IMR-90 (cell line): ENCODE measurements around the gene PPP1R3E. TPM values are rescaled to one million over a fixed set of nuclear protein-coding genes. Genes with fewer than 3 reads are reported as not detected.

ENCODE experiments used
- ATAC-seq: fragments of 200-7000 bp; cut with Tn5 transposase; 2 replicates; pipeline ENCODE4 v1.9.1; 2020; ENCODE audit warnings: low read depth, mild to moderate bottlenecking, moderate library complexity
- BruUV-seq: library from RNA; stranded (reverse); fragments of 400-500 nt; replicated peaks from 2 replicates; lab custom pipeline; 2021; lab: Mats Ljungman, UMichigan
- CTCF ChIA-PET: fragments of 300-600 bp; formaldehyde crosslinking; extraction: SDS; loops from one replicate; lab custom pipeline; 2021; ENCODE audit warnings: antibody characterized with exemption; lab: Yijun Ruan, JAX
- POLR2A ChIA-PET: fragments of 300-600 bp; sonication (Branson Sonifier 250); formaldehyde crosslinking; loops from one replicate; lab custom pipeline; 2022; ENCODE audit warnings: antibody characterized with exemption; ENCODE audit not compliant: unreplicated experiment; lab: Charles Lee
- DNase-seq: peaks from one replicate; pipeline ENCODE4 v3.0.0; 2013
- H2AFZ ChIP-seq: replicated peaks from 2 replicates; pipeline ENCODE3; 2013; ENCODE audit warnings: low read length, mild to moderate bottlenecking; ENCODE audit not compliant: poor library complexity
- H2AK5ac ChIP-seq: 2 replicates; pipeline ENCODE4 v1.6.1; 2013; ENCODE audit warnings: low read depth, low read length, inconsistent platforms
- H2AK9ac ChIP-seq: replicated peaks from 2 replicates; pipeline ENCODE3; 2013; ENCODE audit warnings: mild to moderate bottlenecking, low read depth, low read length, moderate library complexity; ENCODE audit not compliant: poor library complexity
- H2BK120ac ChIP-seq: 2 replicates; pipeline ENCODE4 v1.6.1; 2013; ENCODE audit warnings: low read depth, low read length, inconsistent platforms
- H2BK15ac ChIP-seq: 3 replicates; pipeline ENCODE4 v1.6.1; 2013; ENCODE audit warnings: low read depth, low read length, inconsistent platforms
- H2BK20ac ChIP-seq: 2 replicates; pipeline ENCODE4 v1.6.1; 2013; ENCODE audit warnings: low read depth, mild to moderate bottlenecking, inconsistent platforms, low read length, moderate library complexity
- H2BK5ac ChIP-seq: 2 replicates; pipeline ENCODE4 v1.6.1; 2013; ENCODE audit warnings: mild to moderate bottlenecking, low read depth, low read length, inconsistent platforms; ENCODE audit not compliant: poor library complexity, severe bottlenecking
- H3K14ac ChIP-seq: replicated peaks from 2 replicates; pipeline ENCODE4 v1.6.1; 2013; ENCODE audit warnings: low read depth, low read length, inconsistent platforms
- H3K18ac ChIP-seq: 2 replicates; pipeline ENCODE4 v1.6.1; 2013; ENCODE audit warnings: low read depth, low read length, control low read depth
- H3K23ac ChIP-seq: 2 replicates; pipeline ENCODE4 v1.6.1; 2013; ENCODE audit warnings: low read depth, low read length, inconsistent platforms
- H3K27ac ChIP-seq: 2 replicates; pipeline ENCODE4 v1.5.1; 2013; ENCODE audit warnings: mild to moderate bottlenecking, control low read depth, low read length; ENCODE audit not compliant: insufficient read depth
- H3K27me3 ChIP-seq: 2 replicates; pipeline ENCODE4 v1.6.1; 2013; ENCODE audit warnings: low read length; ENCODE audit not compliant: control insufficient read depth, insufficient read depth
- H3K36me3 ChIP-seq: 2 replicates; pipeline ENCODE4 v1.6.1; 2013; ENCODE audit warnings: low read length, mixed read lengths; ENCODE audit not compliant: control insufficient read depth, insufficient read depth
- H3K4ac ChIP-seq: 2 replicates; pipeline ENCODE4 v1.6.1; 2013; ENCODE audit warnings: low read depth, low read length, inconsistent platforms
- H3K4me1 ChIP-seq: 2 replicates; pipeline ENCODE4 v1.6.1; 2013; ENCODE audit warnings: low read length, mixed read lengths; ENCODE audit not compliant: control insufficient read depth, insufficient read depth
- H3K4me2 ChIP-seq: 2 replicates; pipeline ENCODE4 v1.6.1; 2013; ENCODE audit warnings: low read depth, mild to moderate bottlenecking, control low read depth, low read length, moderate library complexity
- H3K4me3 ChIP-seq: 2 replicates; pipeline ENCODE4 v1.5.1; 2013; ENCODE audit warnings: low read depth, mild to moderate bottlenecking, control low read depth, low read length, moderate library complexity; ENCODE audit not compliant: insufficient read depth
- H3K56ac ChIP-seq: 2 replicates; pipeline ENCODE4 v1.6.1; 2013; ENCODE audit warnings: low read length, inconsistent platforms; ENCODE audit not compliant: insufficient read depth; ENCODE audit errors: extremely low read depth
- H3K79me1 ChIP-seq, 2 experiments: 2 replicates each; pipeline ENCODE4 v1.6.1; 2013; ENCODE audit warnings: low read length in 2 of 2, inconsistent platforms in 1 of 2, low read depth in 1 of 2
- H3K9ac ChIP-seq: 2 replicates; pipeline ENCODE4 v1.6.1; 2013; ENCODE audit warnings: low read depth, low read length, control low read depth
- H3K9me1 ChIP-seq: 2 replicates; pipeline ENCODE4 v1.6.1; 2013; ENCODE audit warnings: low read length, inconsistent platforms; ENCODE audit not compliant: insufficient read depth
- H3K9me3 ChIP-seq: 2 replicates; pipeline ENCODE4 v1.6.1; 2013; ENCODE audit warnings: low read length; ENCODE audit not compliant: control insufficient read depth, insufficient read depth
- H4K20me1 ChIP-seq: 2 replicates; pipeline ENCODE4 v1.6.1; 2013; ENCODE audit warnings: low read length, inconsistent platforms; ENCODE audit not compliant: insufficient read depth
- H4K5ac ChIP-seq: 2 replicates; pipeline ENCODE4 v1.6.1; 2013; ENCODE audit warnings: mild to moderate bottlenecking, low read depth, low read length, control low read depth
- H4K8ac ChIP-seq, 2 experiments: 2 replicates each; pipeline ENCODE4 v1.6.1; 2013; ENCODE audit warnings: low read depth in 2 of 2, low read length in 2 of 2, control low read depth in 1 of 2, inconsistent platforms in 1 of 2
- H4K91ac ChIP-seq: 2 replicates; pipeline ENCODE4 v1.6.1; 2013; ENCODE audit warnings: low read depth, low read length, inconsistent platforms; ENCODE audit not compliant: insufficient read depth
- BHLHE40 ChIP-seq: fragments of 150-350 bp; IDR thresholded peaks from 2 replicates; pipeline ENCODE4 v1.6.1; 2016; ENCODE audit warnings: mild to moderate bottlenecking, low read depth, low read length
- CEBPB ChIP-seq: IDR thresholded peaks from 2 replicates; pipeline ENCODE4 v1.6.1; 2012; ENCODE audit warnings: low read depth, low read length, improper control_type of control experiment
- CHD1 ChIP-seq: IDR thresholded peaks from 2 replicates; pipeline ENCODE4 v1.6.1; 2012; ENCODE audit warnings: low read depth, low read length, improper control_type of control experiment
- FOS ChIP-seq: fragments of 150-350 bp; IDR thresholded peaks from 2 replicates; pipeline ENCODE4 v1.6.1; 2016; ENCODE audit warnings: low read depth, low read length
- MAFK ChIP-seq: IDR thresholded peaks from 2 replicates; pipeline ENCODE4 v1.6.1; 2012; ENCODE audit warnings: low read depth, low read length, improper control_type of control experiment
- MAZ ChIP-seq: IDR thresholded peaks from 2 replicates; pipeline ENCODE4 v1.6.1; 2012; ENCODE audit warnings: low read depth, mild to moderate bottlenecking, low read length, improper control_type of control experiment, moderate library complexity, borderline replicate concordance
- MXI1 ChIP-seq: IDR thresholded peaks from 2 replicates; pipeline ENCODE4 v1.6.1; 2012; ENCODE audit warnings: low read depth, mild to moderate bottlenecking, low read length, moderate library complexity, borderline replicate concordance
- NFE2L2 ChIP-seq: fragments of 150-350 bp; IDR thresholded peaks from 2 replicates; pipeline ENCODE4 v1.6.1; 2016; ENCODE audit warnings: low read depth, mild to moderate bottlenecking, low read length
- POLR2A ChIP-seq: IDR thresholded peaks from 2 replicates; pipeline ENCODE4 v1.6.1; 2012; ENCODE audit warnings: mild to moderate bottlenecking, low read depth, low read length
- RCOR1 ChIP-seq: IDR thresholded peaks from 2 replicates; pipeline ENCODE4 v1.6.1; 2012; ENCODE audit warnings: mild to moderate bottlenecking, low read length, improper control_type of control experiment; ENCODE audit not compliant: insufficient replicate concordance
- RFX5 ChIP-seq: IDR thresholded peaks from 2 replicates; pipeline ENCODE4 v1.8.0; 2012; ENCODE audit warnings: low read depth, mild to moderate bottlenecking, low read length, moderate library complexity
- USF2 ChIP-seq: fragments of 150-350 bp; IDR thresholded peaks from 2 replicates; pipeline ENCODE4 v1.6.1; 2017; ENCODE audit warnings: mild to moderate bottlenecking, antibody characterized with exemption, low read length, low read depth
- WGBS, 2 experiments: methylation state at CpG; one replicate each; pipeline versions ENCODE4 v1.1.5 to v1.1.7; 2013; ENCODE audit warnings: missing lambda C conversion rate in 2 of 2; ENCODE audit not compliant: insufficient read length in 1 of 2; ENCODE audit errors: extremely low coverage in 2 of 2; 5-methylcytosine and 5-hydroxymethylcytosine counted together
- dilution Hi-C: fragments of 300-500 bp; cut with HindIII; formaldehyde crosslinking; loops from one replicate; pipeline ENCODE4 v1.14.3; 2018; ENCODE audit warnings: low sequenced_read_pairs; ENCODE audit not compliant: unreplicated experiment
- in situ Hi-C: fragments of 300-500 bp; cut with MboI; formaldehyde crosslinking; loops from 3 replicates; pipeline ENCODE4 v1.14.3; 2019; ENCODE audit warnings: low sequenced_read_pairs, inconsistent platforms, mixed read lengths
- intact Hi-C: fragments of 100-400 bp; cut with micrococcal nuclease; formaldehyde crosslinking; loops from 2 replicates; pipeline ENCODE4 v1.10.0; 2022
- polyA plus RNA-seq, 3 experiments: library from polyadenylated mRNA; depleted of rRNA; stranded (reverse); fragments of >200 nt; gene quantifications; 2 replicates each; pipeline ENCODE4 v1.2.3, GENCODE V29; 2012; ENCODE audit warnings: low replicate concordance in 1 of 3
- total RNA-seq: library from RNA; depleted of rRNA; stranded (reverse); fragments of >200 nt; gene quantifications from 2 replicates; pipeline ENCODE4 v1.2.3, GENCODE V29; 2012
- TF ChIP-seq, protein P1 (sequence below): conservative IDR thresholded peaks from 2 replicates; pipeline ENCODE4 v1.5.1; 2012; ENCODE audit warnings: mild to moderate bottlenecking, low read depth, low read length, improper control_type of control experiment

PPP1R3E gene
- total and polyA plus RNA-seq, 2 of the 4 experiments (the other 2 are of a cell fraction) = 1.3 to 3.5 TPM

GRCh38 chr14:23339506-23340268, 37.0 kb upstream of the PPP1R3E start (continued):
- no peak for TF ChIP-seq RCOR1

GRCh38 chr14:23335623-23336022, 33.0 kb upstream of the PPP1R3E start:
- in situ Hi-C loops = no loop called here

More at GRCh38 chr14:23335623-23336022, 33.0 kb upstream of the PPP1R3E start:
- H3K4me2 ChIP-seq = no peak overlapping the region
- dilution Hi-C loops = no loop called here
- H2AFZ ChIP-seq = no peak overlapping the region
- TF ChIP-seq, protein P1, sequence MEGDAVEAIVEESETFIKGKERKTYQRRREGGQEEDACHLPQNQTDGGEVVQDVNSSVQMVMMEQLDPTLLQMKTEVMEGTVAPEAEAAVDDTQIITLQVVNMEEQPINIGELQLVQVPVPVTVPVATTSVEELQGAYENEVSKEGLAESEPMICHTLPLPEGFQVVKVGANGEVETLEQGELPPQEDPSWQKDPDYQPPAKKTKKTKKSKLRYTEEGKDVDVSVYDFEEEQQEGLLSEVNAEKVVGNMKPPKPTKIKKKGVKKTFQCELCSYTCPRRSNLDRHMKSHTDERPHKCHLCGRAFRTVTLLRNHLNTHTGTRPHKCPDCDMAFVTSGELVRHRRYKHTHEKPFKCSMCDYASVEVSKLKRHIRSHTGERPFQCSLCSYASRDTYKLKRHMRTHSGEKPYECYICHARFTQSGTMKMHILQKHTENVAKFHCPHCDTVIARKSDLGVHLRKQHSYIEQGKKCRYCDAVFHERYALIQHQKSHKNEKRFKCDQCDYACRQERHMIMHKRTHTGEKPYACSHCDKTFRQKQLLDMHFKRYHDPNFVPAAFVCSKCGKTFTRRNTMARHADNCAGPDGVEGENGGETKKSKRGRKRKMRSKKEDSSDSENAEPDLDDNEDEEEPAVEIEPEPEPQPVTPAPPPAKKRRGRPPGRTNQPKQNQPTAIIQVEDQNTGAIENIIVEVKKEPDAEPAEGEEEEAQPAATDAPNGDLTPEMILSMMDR = no peak
- no peak for TF ChIP-seq CHD1
- TF ChIP-seq POLR2A = no peak
- no peak for TF ChIP-seq USF2
- TF ChIP-seq RFX5 = no peak
- no peak for TF ChIP-seq NFE2L2
- TF ChIP-seq FOS = no peak
- TF ChIP-seq MAFK = no peak
- no peak for TF ChIP-seq MXI1
- TF ChIP-seq CEBPB = no peak
- no peak for TF ChIP-seq BHLHE40
- TF ChIP-seq MAZ = no peak
- H3K14ac ChIP-seq = no peak overlapping the region
- intact Hi-C loops = no loop called here
- H3K9me1 ChIP-seq = no peaks in the 10 kb centered on the region
- no peak overlapping the region for H2AK5ac ChIP-seq
- BruUV-seq = no TSS peak
- H2BK15ac ChIP-seq = no peak overlapping the region
- no peak overlapping the region for H3K27ac ChIP-seq
- H3K36me3 ChIP-seq = no peaks in the 10 kb centered on the region
- ChIA-PET POLR2A (no interaction called here), CTCF (no interaction called here)
- H4K8ac ChIP-seq = no peak overlapping the region
- H3K79me1 ChIP-seq = no peaks in the 10 kb centered on the region
- no peak overlapping the region for H4K91ac ChIP-seq
- H3K27me3 ChIP-seq = no peaks in the 10 kb centered on the region; the same call in none of the 2 replicates
- no peak overlapping the region for H3K18ac ChIP-seq
- H2BK120ac ChIP-seq = no peak overlapping the region
- no peak overlapping the region for H3K56ac ChIP-seq
- no peak overlapping the region for H2BK5ac ChIP-seq
- H3K9ac ChIP-seq = no peak overlapping the region
- no CpG with 5 or more reads among the region's 5 CpGs for WGBS, 2 experiments
- no peaks in the 10 kb centered on the region for H3K4me1 ChIP-seq
- no peaks in the 10 kb centered on the region for H4K20me1 ChIP-seq
- H2BK20ac ChIP-seq = no peak overlapping the region
- no peak overlapping the region for H3K4me3 ChIP-seq
- peaks cover 1% of the 10 kb centered on the region; the same call in 1 of the 2 replicates for H3K9me3 ChIP-seq
- DNase-seq (no peak), ATAC-seq (no peak)
- no peak overlapping the region for H4K5ac ChIP-seq
- no peak overlapping the region for H3K23ac ChIP-seq
- H3K4ac ChIP-seq = no peak overlapping the region
- H2AK9ac ChIP-seq = no peak overlapping the region
